ENCODE results near the gene PTMA.

PTMA gene

DNA sequence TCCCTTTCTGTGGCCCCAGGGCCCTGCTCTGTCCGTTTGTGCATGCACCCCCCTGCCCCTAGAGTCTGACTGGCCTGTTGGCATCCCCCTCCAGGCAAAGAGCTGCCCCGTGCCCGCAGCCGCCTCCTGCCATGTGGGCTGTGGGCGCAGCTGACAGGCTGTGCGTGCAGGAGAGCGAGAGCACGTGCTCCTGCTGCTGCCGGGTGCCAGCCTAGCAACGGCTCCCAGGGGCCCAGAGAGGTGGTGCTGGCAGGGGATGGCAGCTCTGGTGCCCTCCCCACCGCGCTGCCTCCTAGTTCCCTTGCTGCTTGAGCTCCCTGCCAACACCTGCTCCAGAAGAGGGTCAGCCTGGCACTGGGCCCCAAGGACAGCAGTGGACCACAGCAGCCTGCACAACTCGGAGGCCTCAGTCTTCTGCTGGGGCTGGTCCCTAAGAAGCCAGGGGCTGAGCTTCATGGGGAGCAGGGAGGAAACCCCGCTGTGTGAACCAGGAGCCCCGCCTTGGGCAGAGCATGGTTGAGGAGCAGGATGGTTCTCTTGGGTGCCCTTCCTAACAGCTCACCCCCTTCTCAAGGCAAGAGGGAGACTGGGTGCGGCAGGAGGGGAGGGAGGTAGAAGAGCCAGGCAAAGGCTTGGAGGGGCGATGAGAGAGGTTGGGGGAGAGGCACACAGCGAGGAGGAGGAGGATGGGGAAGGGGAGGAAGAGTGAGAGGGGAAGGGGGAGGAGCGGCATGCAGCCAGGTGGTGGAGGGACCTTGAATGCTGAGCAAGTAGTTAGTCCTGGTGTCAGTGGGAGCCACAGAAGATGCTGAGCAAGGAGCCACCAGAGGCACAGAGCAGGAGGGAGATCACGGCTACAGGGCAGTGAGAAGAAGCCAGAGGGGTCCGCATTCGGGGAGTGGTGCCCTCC, 23.8 kb upstream of the PTMA start:
- no peak overlapping the region for H3K4me3 ChIP-seq (ENCODE audit: low read depth, low read length)
- DNase-seq (ENCODE audit: low read depth), result no peak
- TF ChIP-seq, protein P1, sequence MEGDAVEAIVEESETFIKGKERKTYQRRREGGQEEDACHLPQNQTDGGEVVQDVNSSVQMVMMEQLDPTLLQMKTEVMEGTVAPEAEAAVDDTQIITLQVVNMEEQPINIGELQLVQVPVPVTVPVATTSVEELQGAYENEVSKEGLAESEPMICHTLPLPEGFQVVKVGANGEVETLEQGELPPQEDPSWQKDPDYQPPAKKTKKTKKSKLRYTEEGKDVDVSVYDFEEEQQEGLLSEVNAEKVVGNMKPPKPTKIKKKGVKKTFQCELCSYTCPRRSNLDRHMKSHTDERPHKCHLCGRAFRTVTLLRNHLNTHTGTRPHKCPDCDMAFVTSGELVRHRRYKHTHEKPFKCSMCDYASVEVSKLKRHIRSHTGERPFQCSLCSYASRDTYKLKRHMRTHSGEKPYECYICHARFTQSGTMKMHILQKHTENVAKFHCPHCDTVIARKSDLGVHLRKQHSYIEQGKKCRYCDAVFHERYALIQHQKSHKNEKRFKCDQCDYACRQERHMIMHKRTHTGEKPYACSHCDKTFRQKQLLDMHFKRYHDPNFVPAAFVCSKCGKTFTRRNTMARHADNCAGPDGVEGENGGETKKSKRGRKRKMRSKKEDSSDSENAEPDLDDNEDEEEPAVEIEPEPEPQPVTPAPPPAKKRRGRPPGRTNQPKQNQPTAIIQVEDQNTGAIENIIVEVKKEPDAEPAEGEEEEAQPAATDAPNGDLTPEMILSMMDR (IDR thresholded peaks at IDR 0.05; ENCODE audit: control insufficient read depth, extremely low read depth, insufficient read depth), result no peak

DNA sequence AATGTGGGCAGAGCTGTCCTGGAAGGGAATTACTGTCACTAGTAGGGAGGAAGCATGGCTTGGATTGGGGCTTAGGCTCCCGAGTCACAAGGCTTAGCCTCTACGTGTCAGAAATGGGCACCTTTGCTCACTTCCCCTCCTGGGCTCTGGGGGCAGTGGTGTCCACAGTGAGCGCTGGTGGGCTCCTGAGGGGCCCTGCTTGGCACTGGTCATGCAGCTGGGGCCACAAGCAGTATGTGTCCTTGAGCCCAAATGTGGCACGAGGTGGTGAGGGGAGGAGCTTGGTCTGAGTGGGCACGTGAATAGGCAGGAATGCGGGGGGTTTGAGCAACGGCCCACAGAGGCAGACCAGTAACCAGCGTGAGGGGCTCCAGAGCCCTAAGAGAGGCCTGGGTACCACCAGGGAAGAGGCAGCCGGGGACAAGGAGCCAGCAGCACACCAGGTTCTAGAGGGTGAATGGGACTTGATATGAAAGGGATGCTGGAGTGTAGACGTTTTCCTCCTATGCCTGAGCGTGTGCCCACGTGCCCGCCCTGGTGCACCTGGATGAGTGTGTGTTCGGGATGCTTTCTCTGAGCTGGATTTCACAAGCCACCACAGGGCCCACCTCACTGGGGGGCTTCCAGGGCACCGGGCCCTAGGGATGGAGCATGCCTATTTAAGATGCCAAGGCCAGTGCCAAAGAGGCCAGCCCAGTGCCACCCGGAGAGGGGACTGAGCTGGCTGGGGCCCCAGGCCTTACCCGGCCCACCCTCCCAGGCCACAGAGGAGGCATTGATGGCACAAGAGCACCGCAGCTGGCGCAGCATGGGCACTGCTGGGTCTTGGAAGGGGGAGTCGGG, 22.8 kb upstream of the PTMA start:
- no peak overlapping the region for H3K4me3 ChIP-seq (ENCODE audit: low read depth, low read length)
- TF ChIP-seq, protein P1 (IDR thresholded peaks at IDR 0.05; ENCODE audit: control insufficient read depth, extremely low read depth, insufficient read depth), result no peak
- no peak for DNase-seq (ENCODE audit: low read depth)

DNA sequence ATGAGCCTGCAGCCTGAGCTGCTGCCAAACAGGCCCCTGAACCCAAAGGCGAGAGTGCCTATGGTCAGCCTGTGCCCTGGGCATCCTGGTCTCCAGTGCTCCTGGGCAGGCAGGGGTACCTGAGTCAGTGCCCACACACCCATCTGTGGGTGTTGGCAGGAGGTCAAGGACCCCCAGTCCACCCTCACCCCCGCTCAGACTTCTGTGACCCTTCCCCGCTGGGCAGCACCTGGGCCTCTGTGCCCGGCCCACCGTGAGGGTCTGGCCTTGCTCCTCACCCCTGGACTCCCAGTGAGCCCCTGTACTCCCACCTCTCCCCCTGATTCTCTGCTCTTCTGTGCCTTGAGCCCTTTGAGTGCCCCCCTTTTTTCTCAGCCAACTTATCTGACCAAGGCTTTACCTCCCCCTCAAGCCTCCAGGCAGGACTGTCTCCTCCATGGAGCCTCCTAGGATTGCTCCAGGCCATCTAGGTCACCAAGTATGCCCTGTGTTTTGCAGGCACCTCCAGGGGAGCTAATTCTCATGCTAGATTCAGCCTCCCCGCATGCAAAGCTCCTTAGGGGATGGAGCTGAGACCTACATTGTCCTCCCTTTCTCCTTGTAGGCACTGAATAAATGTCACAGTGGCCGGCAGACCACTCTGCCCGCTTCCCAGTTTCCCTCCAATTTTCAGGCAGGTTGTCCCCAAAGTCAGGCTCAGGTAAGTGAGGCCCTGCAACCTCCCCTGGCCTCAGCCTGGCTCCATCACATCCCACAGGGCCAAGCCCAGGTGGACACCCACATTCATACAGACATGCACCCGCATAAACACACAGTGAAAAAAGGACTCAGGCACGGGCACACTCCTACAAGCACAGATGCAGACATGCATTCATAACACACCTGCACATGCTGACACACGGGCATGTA, 21.9 kb upstream of the PTMA start:
- DNase-seq (ENCODE audit: low read depth), result no peak
- TF ChIP-seq, protein P1 (IDR thresholded peaks at IDR 0.05; ENCODE audit: control insufficient read depth, extremely low read depth, insufficient read depth), result no peak
- no peak overlapping the region for H3K4me3 ChIP-seq (ENCODE audit: low read depth, low read length)

DNA sequence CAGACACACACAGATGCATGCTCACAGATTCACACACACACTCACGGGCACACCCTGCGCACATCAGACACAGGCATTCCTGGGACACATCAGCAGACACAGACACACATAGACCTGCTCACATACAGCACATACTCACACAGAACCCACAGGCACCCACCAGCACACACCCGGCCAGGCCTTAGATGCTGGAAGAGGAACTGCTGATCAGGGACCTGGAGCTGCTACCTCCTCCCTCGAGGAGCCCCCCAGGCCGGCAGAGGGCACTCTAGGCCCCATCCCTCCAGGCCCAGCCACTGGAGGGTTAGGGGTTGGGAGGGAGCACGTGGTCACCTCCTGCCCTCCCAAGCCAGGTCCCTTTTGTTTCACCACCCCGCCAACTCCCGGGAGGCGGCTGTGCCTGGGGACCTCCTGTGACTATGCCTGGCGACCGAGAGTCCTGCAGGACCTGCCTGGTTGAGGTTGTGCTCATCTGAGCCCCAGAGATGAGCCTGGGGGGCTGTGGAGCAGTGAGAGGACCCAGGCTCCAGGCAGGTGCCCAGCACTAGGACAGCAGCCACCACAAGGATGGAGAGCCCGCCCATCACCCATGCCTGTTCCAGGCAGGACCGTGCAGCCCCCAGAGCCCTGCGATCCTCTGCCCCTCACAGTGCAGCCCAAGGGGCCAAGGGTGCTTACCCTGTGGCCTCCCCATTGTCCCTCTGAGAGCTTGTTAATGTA, 21.0 kb upstream of the PTMA start:
- no peak for DNase-seq (ENCODE audit: low read depth)
- TF ChIP-seq, protein P1 (IDR thresholded peaks at IDR 0.05; ENCODE audit: control insufficient read depth, extremely low read depth, insufficient read depth), result peak; percentile 39
- no peak overlapping the region for H3K4me3 ChIP-seq (ENCODE audit: low read depth, low read length)

DNA sequence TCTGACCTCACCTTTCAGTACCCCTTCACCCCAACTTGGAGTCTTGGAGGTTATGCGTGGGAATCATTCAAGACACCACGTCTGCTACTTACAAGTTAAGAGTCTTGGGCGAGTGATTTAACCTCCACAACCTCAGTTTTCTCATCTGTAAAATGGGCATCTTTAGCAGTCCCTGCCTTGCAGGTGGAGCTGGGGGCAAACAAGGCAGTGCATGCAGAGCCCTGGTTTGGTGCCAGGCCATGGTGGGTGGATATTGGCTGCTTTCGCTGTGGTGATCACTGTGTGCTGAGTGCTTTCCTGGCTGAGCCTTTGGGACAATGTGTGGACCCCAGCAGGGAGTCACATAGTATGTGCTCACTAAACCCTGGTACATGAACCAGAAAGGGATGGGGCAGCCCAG, 20.4 kb upstream of the PTMA start:
- TF ChIP-seq, protein P1 (IDR thresholded peaks at IDR 0.05; ENCODE audit: control insufficient read depth, extremely low read depth, insufficient read depth), result no peak
- DNase-seq (ENCODE audit: low read depth), result no peak
- H3K4me3 ChIP-seq (ENCODE audit: low read depth, low read length), result no peak overlapping the region

DNA sequence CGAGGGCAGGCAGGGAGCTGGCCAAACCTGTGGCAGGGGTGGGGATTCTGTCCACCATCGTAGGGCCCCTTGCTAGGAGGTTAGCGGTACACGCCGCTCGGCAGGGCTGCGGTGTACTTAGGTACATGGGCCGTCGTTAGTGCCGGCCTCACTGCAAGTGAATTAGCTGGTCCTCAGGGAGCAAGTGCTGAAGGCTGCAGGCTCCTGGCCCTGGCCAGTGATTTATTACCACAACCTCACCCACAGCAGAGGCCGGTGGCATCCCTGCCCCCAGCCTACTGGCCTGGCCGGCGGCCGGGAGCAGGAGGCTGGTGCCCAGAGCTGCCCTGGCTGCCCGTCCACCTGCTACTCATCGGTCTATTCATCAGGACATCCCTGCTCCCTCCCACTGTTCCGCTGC, 19.6 kb upstream of the PTMA start:
- no peak overlapping the region for H3K4me3 ChIP-seq (ENCODE audit: low read depth, low read length)
- no peak for DNase-seq (ENCODE audit: low read depth)
- TF ChIP-seq, protein P1 (IDR thresholded peaks at IDR 0.05; ENCODE audit: control insufficient read depth, extremely low read depth, insufficient read depth), result no peak
